SK-N-SH (cell line): ENCODE results near the gene ARHGEF28. TPM values are rescaled to one million over a fixed set of nuclear protein-coding genes. Genes with fewer than 3 reads are reported as not detected.

Experiments used
- CTCF ChIA-PET: fragments of 300-600, 350-600 bp; formaldehyde crosslinking; extraction: SDS; loops from one replicate; lab custom pipeline; 2021; lab: Yijun Ruan, JAX
- POLR2A ChIA-PET: fragments of 350-600 bp; sonication (Branson Sonifier 250); formaldehyde crosslinking; extraction: SDS; loops from one replicate; lab custom pipeline; 2020; ENCODE audit warnings: antibody characterized with exemption, inconsistent platforms; lab: Yijun Ruan, JAX
- DNase-seq: peaks from one replicate; pipeline ENCODE4 v3.0.0; 2012
- H2AFZ ChIP-seq: fragments of 200-600 bp; sonication (generic); 2 replicates; pipeline ENCODE4 v1.8.1; 2016; ENCODE audit warnings: antibody characterized with exemption, mild to moderate bottlenecking, low read depth
- H3F3A ChIP-seq: fragments of 200-600 bp; sonication (generic); replicated peaks from 2 replicates; pipeline ENCODE3; 2016; ENCODE audit warnings: antibody characterized with exemption, mild to moderate bottlenecking; ENCODE audit not compliant: insufficient read depth
- H3K27ac ChIP-seq, 2 experiments: fragments of 200-500 bp in 1 of 2; fragments of 200-600 bp in 1 of 2; sonication (Bioruptor generic) in 1 of 2; sonication (generic), shearing (Covaris generic) in 1 of 2; 2 replicates each; pipeline versions ENCODE4 v1.5.1 to v1.6.1; 2014 to 2016; ENCODE audit warnings: low read depth in 2 of 2, inconsistent platforms in 1 of 2, low read length in 1 of 2, mild to moderate bottlenecking in 1 of 2, mixed read lengths in 1 of 2
- H3K27me3 ChIP-seq: fragments of 200-600 bp; sonication (generic), shearing (Covaris generic); 2 replicates; pipeline ENCODE4 v1.6.1; 2016; ENCODE audit warnings: mixed run types; ENCODE audit not compliant: insufficient read depth
- H3K36me3 ChIP-seq, 2 experiments: fragments of 200-500 bp in 1 of 2; fragments of 200-600 bp in 1 of 2; sonication (Bioruptor generic) in 1 of 2; sonication (generic) in 1 of 2; replicated peaks in 1 of 2; 2 replicates each; pipeline versions ENCODE3 to v1.5.1; 2014 to 2016; ENCODE audit warnings: low read length in 1 of 2, mild to moderate bottlenecking in 1 of 2; ENCODE audit not compliant: insufficient read depth in 2 of 2, control insufficient read depth in 1 of 2
- H3K4me1 ChIP-seq, 2 experiments: fragments of 200-500 bp in 1 of 2; fragments of 200-600 bp in 1 of 2; sonication (Bioruptor generic) in 1 of 2; sonication (generic), shearing (Covaris generic) in 1 of 2; 2 replicates each; pipeline versions ENCODE4 v1.5.1 to v1.6.1; 2014 to 2016; ENCODE audit warnings: low read depth in 1 of 2, low read length in 1 of 2, mixed run types in 1 of 2; ENCODE audit not compliant: insufficient read depth in 2 of 2, control insufficient read depth in 1 of 2
- H3K4me2 ChIP-seq: fragments of 200-600 bp; sonication (generic), shearing (Covaris generic); 2 replicates; pipeline ENCODE4 v1.6.1; 2017; ENCODE audit warnings: mixed run types
- H3K4me3 ChIP-seq, 2 experiments: fragments of 200-500 bp in 1 of 2; fragments of 200-600 bp in 1 of 2; sonication (Bioruptor generic) in 1 of 2; sonication (generic), shearing (Covaris generic) in 1 of 2; 2 replicates each; pipeline versions ENCODE4 v1.5.1 to v1.8.1; 2014 to 2016; ENCODE audit warnings: low read depth in 2 of 2, inconsistent platforms in 1 of 2, low read length in 1 of 2, mild to moderate bottlenecking in 1 of 2, mixed read lengths in 1 of 2, moderate library complexity in 1 of 2
- H3K79me2 ChIP-seq: fragments of 200-600 bp; sonication (generic); 2 replicates; pipeline ENCODE4 v1.8.1; 2017; ENCODE audit warnings: mild to moderate bottlenecking; ENCODE audit not compliant: insufficient read depth
- H3K9ac ChIP-seq: fragments of 200-600 bp; sonication (generic); 2 replicates; pipeline ENCODE4 v1.6.1; 2017; ENCODE audit warnings: mixed run types
- H3K9me2 ChIP-seq: fragments of 200-600 bp; sonication (generic); 2 replicates; pipeline ENCODE4 v1.6.1; 2017; ENCODE audit warnings: mixed run types
- H3K9me3 ChIP-seq: fragments of 200-600 bp; sonication (generic); 2 replicates; pipeline ENCODE4 v1.6.1; 2017; ENCODE audit warnings: mixed run types, mild to moderate bottlenecking, moderate library complexity
- H4K20me1 ChIP-seq: fragments of 200-600 bp; sonication (generic); 2 replicates; pipeline ENCODE4 v1.6.1; 2017; ENCODE audit warnings: mild to moderate bottlenecking, mixed run types; ENCODE audit not compliant: insufficient read depth
- CHD2 ChIP-seq: fragments of 150-350 bp; IDR thresholded peaks from 2 replicates; pipeline ENCODE4 v1.6.1; 2018; ENCODE audit warnings: low read length; ENCODE audit not compliant: partially characterized antibody
- EP300 ChIP-seq, 2 experiments: IDR thresholded peaks; 2 replicates each; pipeline versions ENCODE4 v1.4.0 to v1.6.1; 2012; ENCODE audit warnings: borderline replicate concordance in 1 of 2, low read depth in 1 of 2, low read length in 1 of 2
- EZH2phosphoT487 ChIP-seq: fragments of 200-600 bp; sonication (generic); IDR thresholded peaks from 2 replicates; pipeline ENCODE4 v1.6.1; 2017; ENCODE audit warnings: low read depth, mixed run types, mild to moderate bottlenecking, antibody characterized with exemption, moderate library complexity, borderline replicate concordance
- FOXM1 ChIP-seq: IDR thresholded peaks from 2 replicates; pipeline ENCODE4 v1.4.0; 2012; ENCODE audit warnings: low read depth, mild to moderate bottlenecking
- GABPA ChIP-seq: IDR thresholded peaks from 2 replicates; pipeline ENCODE4 v1.4.0; 2012; ENCODE audit warnings: low read depth, mild to moderate bottlenecking
- GATA2 ChIP-seq: sonication (generic); formaldehyde crosslinking; IDR thresholded peaks from 2 replicates; pipeline ENCODE4 v1.5.0; 2020; ENCODE audit warnings: mild to moderate bottlenecking, missing genetic modification reagents
- JUND ChIP-seq: IDR thresholded peaks from 2 replicates; pipeline ENCODE4 v1.4.0; 2012
- MEF2A ChIP-seq: IDR thresholded peaks from 2 replicates; pipeline ENCODE4 v1.4.0; 2012; ENCODE audit warnings: low read depth, borderline replicate concordance
- MXI1 ChIP-seq: IDR thresholded peaks from 2 replicates; pipeline ENCODE4 v1.6.1; 2012; ENCODE audit warnings: mild to moderate bottlenecking, low read depth, low read length, improper control_type of control experiment
- NFIC ChIP-seq: IDR thresholded peaks from 2 replicates; pipeline ENCODE4 v1.4.0; 2012; ENCODE audit warnings: borderline replicate concordance
- NRF1 ChIP-seq: IDR thresholded peaks from 2 replicates; pipeline ENCODE4 v1.6.1; 2012; ENCODE audit warnings: low read depth, mild to moderate bottlenecking, low read length
- POLR2AphosphoS5 ChIP-seq: IDR thresholded peaks from 2 replicates; pipeline ENCODE4 v1.6.1; 2012; ENCODE audit warnings: low read depth, low read length
- RFX5 ChIP-seq: IDR thresholded peaks from 2 replicates; pipeline ENCODE4 v1.6.1; 2012; ENCODE audit warnings: mild to moderate bottlenecking, improper control_type of control experiment, low read length
- SIN3A ChIP-seq: IDR thresholded peaks from 2 replicates; pipeline ENCODE4 v1.6.1; 2012; ENCODE audit warnings: low read depth, mild to moderate bottlenecking, low read length, moderate library complexity, borderline replicate concordance
- SMC3 ChIP-seq: IDR thresholded peaks from 2 replicates; pipeline ENCODE4 v1.6.1; 2012; ENCODE audit warnings: low read depth, low read length, improper control_type of control experiment
- TAF1 ChIP-seq: IDR thresholded peaks from 2 replicates; pipeline ENCODE4 v1.6.1; 2012; ENCODE audit warnings: low read depth, mild to moderate bottlenecking, low read length, moderate library complexity, borderline replicate concordance
- TCF12 ChIP-seq: IDR thresholded peaks from 2 replicates; pipeline ENCODE4 v1.4.0; 2012
- TEAD4 ChIP-seq: IDR thresholded peaks from 2 replicates; pipeline ENCODE4 v1.4.0; 2012; ENCODE audit warnings: mild to moderate bottlenecking, borderline replicate concordance; ENCODE audit not compliant: insufficient read depth
- YY1 ChIP-seq: IDR thresholded peaks from 2 replicates; pipeline ENCODE4 v1.4.0; 2012; ENCODE audit warnings: low read depth, mild to moderate bottlenecking
- WGBS: methylation state at CpG from one replicate; pipeline ENCODE4 v1.1.6; 2017; ENCODE audit warnings: low lambda C conversion rate; 5-methylcytosine and 5-hydroxymethylcytosine counted together
- polyA plus RNA-seq, 3 experiments: library from polyadenylated mRNA; depleted of rRNA; stranded (reverse); fragments of >200 nt; gene quantifications; 2 replicates each; pipeline ENCODE4 v1.2.3, GENCODE V29; 2012
- TF ChIP-seq, protein P1 (sequence below): IDR thresholded peaks from 2 replicates; pipeline ENCODE4 v1.4.0; 2012; ENCODE audit warnings: low read depth
- TF ChIP-seq, protein P2 (sequence below): IDR thresholded peaks from 2 replicates; pipeline ENCODE4 v1.4.0; 2012; ENCODE audit warnings: low read depth, borderline replicate concordance
- TF ChIP-seq, protein P3 (sequence below): IDR thresholded peaks from 2 replicates; pipeline ENCODE4; 2012
- TF ChIP-seq, protein P4 (sequence below): fragments of 150-350 bp; IDR thresholded peaks from 2 replicates; pipeline ENCODE4 v1.6.1; 2017; ENCODE audit warnings: antibody characterized with exemption, low read length, low read depth, borderline replicate concordance

ARHGEF28 gene
- polyA plus RNA-seq, 1 of the 3 experiments (the other 2 are of a cell fraction): 4.2 TPM

DNA sequence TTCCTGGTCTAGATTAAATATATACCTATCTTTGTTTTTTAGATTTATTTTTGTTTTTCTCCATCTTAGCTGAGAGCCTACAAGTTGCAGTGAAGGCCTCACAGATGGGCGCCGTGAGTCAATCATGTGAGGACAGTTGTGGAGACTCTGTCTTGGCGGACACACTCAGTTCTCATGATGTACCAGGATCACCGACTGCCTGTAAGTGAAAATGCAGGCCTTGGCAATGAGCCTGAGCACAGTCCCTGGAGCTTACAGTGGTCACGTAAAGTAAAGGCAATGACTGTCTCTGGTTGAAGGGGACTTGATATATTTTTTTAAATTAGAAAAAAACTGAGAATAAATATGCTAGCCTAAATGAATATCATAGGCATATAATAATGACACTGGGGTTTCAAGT, 271.9 kb downstream of the ARHGEF28 start (continued):
- TF ChIP-seq SIN3A (no peak), SMC3 (no peak), EZH2phosphoT487 (no peak), TCF12 (no peak), JUND (no peak)

DNA sequence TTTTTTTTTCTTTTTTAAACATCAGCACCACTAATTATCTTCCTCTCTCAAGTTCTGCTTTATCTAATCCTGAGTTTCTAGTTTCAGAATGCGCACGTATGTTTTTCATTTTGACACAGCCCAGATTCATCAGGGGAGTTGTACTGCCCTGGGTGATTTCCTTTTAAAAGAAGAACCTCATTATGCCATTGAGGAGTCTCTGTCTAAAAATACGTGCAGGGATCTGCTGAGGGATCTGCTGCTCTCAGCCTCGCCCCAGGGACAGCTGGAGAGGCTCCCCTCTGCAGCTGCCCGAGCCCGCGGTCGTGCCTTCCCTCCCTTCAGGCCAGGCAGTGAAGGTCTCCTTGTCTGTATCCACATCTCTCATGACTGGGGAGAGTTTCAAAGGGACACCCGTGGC, 273.1 kb downstream of the ARHGEF28 start:
- Histone ChIP-seq H3K9me3 (no peaks in the 10 kb centered on the region), H3K9me2 (no peaks in the 10 kb centered on the region), H3K36me3 (peaks cover 0 to 3% of the 10 kb centered on the region in 2 experiments), H4K20me1 (no peaks in the 10 kb centered on the region), H3K27ac (no peak overlapping the region; a peak in 1 of 4 replicates), H3K27me3 (no peaks in the 10 kb centered on the region), H3K9ac (no peak overlapping the region), H3K4me3 (no peak overlapping the region), H3K79me2 (no peaks in the 10 kb centered on the region), H2AFZ (no peak overlapping the region), H3K4me1 (peaks cover 0 to 28% of the 10 kb centered on the region in 2 experiments; a peak in 2 of 4 replicates)
- POLR2A ChIA-PET: no interaction called here
- CTCF ChIA-PET: interaction anchor here (0.6 to 1.9 kb wide), 7 partner anchors 106 to 750 kb away, joined by 3 to 6 read pairs (median 4); partner anchors contain the start of gene ENC1
- WGBS: 70% methylated on average over 5 of the region's 9 CpGs
- no peak for TF ChIP-seq GATA2
- TF ChIP-seq, protein P1, sequence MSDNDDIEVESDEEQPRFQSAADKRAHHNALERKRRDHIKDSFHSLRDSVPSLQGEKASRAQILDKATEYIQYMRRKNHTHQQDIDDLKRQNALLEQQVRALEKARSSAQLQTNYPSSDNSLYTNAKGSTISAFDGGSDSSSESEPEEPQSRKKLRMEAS: no peak
- no peak for TF ChIP-seq GABPA
- peak; percentile 25 for TF ChIP-seq CHD2
- no peak for TF ChIP-seq MXI1
- TF ChIP-seq, all 33 proteins: peak for 1
- Histone ChIP-seq H3K4me2 (no peak overlapping the region), H3F3A (peaks cover 5% of the 10 kb centered on the region)
- DNase-seq: peak; percentile 48

DNA sequence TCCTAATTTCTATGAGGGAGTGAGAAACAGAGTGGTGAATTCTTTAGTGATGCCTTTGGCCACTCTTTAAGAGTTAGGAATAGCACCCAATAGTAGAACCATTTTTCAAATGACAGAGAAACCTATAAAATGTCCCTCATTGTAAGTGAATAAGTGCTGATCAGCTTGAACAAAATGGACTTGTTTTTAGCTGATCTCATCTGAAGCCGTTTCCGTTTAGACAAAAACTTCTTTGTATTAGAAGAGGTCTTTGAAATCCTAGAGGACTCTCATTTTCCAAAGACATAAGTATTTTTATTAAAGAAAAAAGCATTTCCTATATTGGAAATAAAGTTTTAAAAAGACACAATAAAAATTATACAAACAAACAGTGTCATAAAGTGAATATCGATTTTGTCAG, 273.9 kb downstream of the ARHGEF28 start:
- no peak for DNase-seq
- Histone ChIP-seq H3K4me2 (no peak overlapping the region), H3K4me3 (no peak overlapping the region), H3K9me2 (no peaks in the 10 kb centered on the region), H3K9ac (no peak overlapping the region), H2AFZ (no peak overlapping the region), H3K79me2 (no peaks in the 10 kb centered on the region), H4K20me1 (no peaks in the 10 kb centered on the region), H3K9me3 (no peaks in the 10 kb centered on the region), H3K27me3 (no peaks in the 10 kb centered on the region), H3K4me1 (peaks cover 0 to 28% of the 10 kb centered on the region in 2 experiments; a peak in 2 of 4 replicates), H3K36me3 (no peaks in the 10 kb centered on the region), H3K27ac (no peak overlapping the region), H3F3A (peaks cover 5% of the 10 kb centered on the region)
- POLR2A ChIA-PET: no interaction called here
- WGBS: 93% methylated on average over 3 of the region's 3 CpGs
- CTCF ChIA-PET: interaction anchor here (0.9 to 1.9 kb wide), 4 partner anchors 309 to 750 kb away, joined by 3 to 6 read pairs (median 4); partner anchors contain the start of gene ENC1
- TF ChIP-seq MEF2A: no peak
- TF ChIP-seq RFX5: no peak
- TF ChIP-seq, protein P1: no peak
- TF ChIP-seq, protein P2, sequence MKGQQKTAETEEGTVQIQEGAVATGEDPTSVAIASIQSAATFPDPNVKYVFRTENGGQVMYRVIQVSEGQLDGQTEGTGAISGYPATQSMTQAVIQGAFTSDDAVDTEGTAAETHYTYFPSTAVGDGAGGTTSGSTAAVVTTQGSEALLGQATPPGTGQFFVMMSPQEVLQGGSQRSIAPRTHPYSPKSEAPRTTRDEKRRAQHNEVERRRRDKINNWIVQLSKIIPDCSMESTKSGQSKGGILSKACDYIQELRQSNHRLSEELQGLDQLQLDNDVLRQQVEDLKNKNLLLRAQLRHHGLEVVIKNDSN: no peak
- no peak for TF ChIP-seq SIN3A
- no peak for TF ChIP-seq EP300 (IDR thresholded peaks at IDR 0.05; ENCODE audit: borderline replicate concordance in 1 of 2, low read depth in 1 of 2, low read length in 1 of 2)
- no peak for TF ChIP-seq YY1
- TF ChIP-seq, protein P3, sequence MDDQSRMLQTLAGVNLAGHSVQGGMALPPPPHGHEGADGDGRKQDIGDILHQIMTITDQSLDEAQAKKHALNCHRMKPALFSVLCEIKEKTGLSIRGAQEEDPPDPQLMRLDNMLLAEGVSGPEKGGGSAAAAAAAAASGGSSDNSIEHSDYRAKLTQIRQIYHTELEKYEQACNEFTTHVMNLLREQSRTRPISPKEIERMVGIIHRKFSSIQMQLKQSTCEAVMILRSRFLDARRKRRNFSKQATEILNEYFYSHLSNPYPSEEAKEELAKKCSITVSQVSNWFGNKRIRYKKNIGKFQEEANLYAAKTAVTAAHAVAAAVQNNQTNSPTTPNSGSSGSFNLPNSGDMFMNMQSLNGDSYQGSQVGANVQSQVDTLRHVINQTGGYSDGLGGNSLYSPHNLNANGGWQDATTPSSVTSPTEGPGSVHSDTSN: no peak
- TF ChIP-seq TCF12: no peak
- TF ChIP-seq, protein P4, sequence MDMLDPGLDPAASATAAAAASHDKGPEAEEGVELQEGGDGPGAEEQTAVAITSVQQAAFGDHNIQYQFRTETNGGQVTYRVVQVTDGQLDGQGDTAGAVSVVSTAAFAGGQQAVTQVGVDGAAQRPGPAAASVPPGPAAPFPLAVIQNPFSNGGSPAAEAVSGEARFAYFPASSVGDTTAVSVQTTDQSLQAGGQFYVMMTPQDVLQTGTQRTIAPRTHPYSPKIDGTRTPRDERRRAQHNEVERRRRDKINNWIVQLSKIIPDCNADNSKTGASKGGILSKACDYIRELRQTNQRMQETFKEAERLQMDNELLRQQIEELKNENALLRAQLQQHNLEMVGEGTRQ: no peak
- no peak for TF ChIP-seq TEAD4
- TF ChIP-seq POLR2AphosphoS5: no peak
- no peak for TF ChIP-seq TAF1
- TF ChIP-seq NFIC: no peak
- no peak for TF ChIP-seq SMC3
- TF ChIP-seq NRF1: no peak
- TF ChIP-seq FOXM1: no peak
- no peak for TF ChIP-seq CHD2
